Mucosa of rectum (tissue), 2 donors: ENCODE measurements around the gene ANKRD23.
"Not testable (repeated sequence)": the region's sequence is repeated elsewhere in the genome, so short reads cannot be mapped to it uniquely, and the experiment has no call there.

Experiments
- H3K27ac ChIP-seq, 2 donors: one replicate each; pipeline ENCODE4 v1.7.0; 2013; ENCODE audit warnings: inconsistent platforms in 2 of 2, low read depth in 2 of 2, low read length in 2 of 2
- H3K27me3 ChIP-seq, 2 donors: one replicate each; pipeline ENCODE4 v1.7.0; 2013; ENCODE audit warnings: low read length in 2 of 2; ENCODE audit not compliant: control insufficient read depth in 2 of 2, insufficient read depth in 2 of 2
- H3K36me3 ChIP-seq, 2 donors: one replicate each; pipeline ENCODE4 v1.7.0; 2013; ENCODE audit warnings: low read length in 2 of 2; ENCODE audit not compliant: control insufficient read depth in 2 of 2, insufficient read depth in 2 of 2
- H3K4me1 ChIP-seq, 2 donors: one replicate each; pipeline ENCODE4 v1.7.0; 2013; ENCODE audit warnings: low read length in 2 of 2, mild to moderate bottlenecking in 1 of 2; ENCODE audit not compliant: control insufficient read depth in 2 of 2, insufficient read depth in 2 of 2
- H3K4me3 ChIP-seq, 2 donors: one replicate each; pipeline ENCODE4 v1.7.0; 2013; ENCODE audit warnings: low read length in 2 of 2
- H3K9ac ChIP-seq, 2 donors: one replicate each; pipeline ENCODE4 v1.7.0; 2013; ENCODE audit warnings: low read length in 2 of 2, low read depth in 1 of 2, mild to moderate bottlenecking in 1 of 2
- H3K9me3 ChIP-seq, 2 donors: one replicate each; pipeline ENCODE4 v1.7.0; 2013; ENCODE audit warnings: low read length in 2 of 2; ENCODE audit not compliant: control insufficient read depth in 2 of 2
- donor health status: healthy.
- donor health status: Normal muscosa, but diverticular disease.

ANKRD23 gene

DNA sequence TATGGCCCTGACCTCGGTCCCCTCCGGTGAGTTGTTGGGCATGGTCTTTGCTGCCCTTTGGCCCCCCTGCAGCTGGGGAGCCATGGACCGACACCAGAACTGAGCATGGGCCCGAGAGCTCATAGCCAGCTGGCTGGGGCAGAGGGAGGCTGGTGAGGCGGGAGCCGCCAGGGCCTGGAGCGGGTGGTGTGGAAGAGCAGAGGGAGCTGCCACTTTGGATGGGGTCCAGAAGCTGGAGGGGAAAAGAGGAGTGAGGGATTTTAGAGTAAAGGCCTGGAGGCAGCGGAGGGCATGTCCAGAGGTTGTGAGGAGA is 44.2 kb downstream of the ANKRD23 start:
- H3K9ac ChIP-seq, result no peak overlapping the region
- H3K36me3 ChIP-seq, result peaks cover 44 to 53% of the 10 kb centered on the region in 2 donors
- no peaks in the 10 kb centered on the region for H3K27me3 ChIP-seq
- no peak overlapping the region for H3K4me3 ChIP-seq
- no peaks in the 10 kb centered on the region for H3K9me3 ChIP-seq
- H3K4me1 ChIP-seq, result peaks cover 0 to 4% of the 10 kb centered on the region in 2 donors
- no peak overlapping the region for H3K27ac ChIP-seq

DNA sequence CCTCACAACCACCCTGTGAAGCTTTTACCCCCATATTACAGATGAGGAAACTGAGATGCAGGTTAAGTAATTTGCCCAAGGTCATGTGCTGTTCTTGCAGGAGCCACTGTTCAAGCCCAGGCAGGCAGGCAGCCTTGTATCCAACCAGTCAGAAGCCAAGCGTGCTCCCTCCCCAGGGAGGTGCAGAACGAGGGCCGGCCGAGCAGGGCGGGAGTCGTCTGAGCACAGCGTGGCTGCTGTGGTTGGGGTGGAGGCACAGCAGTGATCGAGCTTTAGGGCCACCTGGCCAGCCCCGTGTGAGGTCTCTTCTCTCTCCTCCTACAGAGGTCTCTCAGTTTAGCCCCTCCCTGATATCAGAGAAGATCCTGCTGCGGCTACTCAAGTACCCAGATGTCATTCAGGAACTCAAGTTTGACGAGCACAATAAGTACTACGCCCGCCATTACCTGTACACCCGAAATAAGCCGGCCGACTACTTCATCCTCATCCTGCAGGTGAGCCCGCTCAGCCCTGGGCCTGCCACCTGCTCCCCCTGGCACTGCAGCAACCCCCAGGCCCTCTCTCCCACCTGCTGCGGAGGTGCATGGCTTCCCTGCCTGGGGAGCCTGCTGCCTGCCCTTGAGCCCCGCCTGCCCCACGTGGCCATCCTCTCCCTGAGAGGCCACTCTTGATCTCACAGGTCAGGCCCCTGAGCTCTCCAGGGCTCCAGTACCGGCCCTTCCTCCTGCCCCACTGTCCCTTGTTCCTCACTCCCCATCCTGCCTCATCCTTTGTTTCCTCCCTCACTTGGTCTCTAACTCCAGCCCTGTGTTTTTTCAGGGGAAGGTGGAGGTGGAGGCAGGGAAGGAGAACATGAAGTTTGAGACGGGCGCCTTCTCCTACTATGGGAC is 44.8 kb downstream of the ANKRD23 start:
- H3K36me3 ChIP-seq, result peaks cover 44 to 53% of the 10 kb centered on the region in 2 donors
- H3K4me3 ChIP-seq, result no peak overlapping the region
- H3K27me3 ChIP-seq, result no peaks in the 10 kb centered on the region
- peaks cover 0 to 4% of the 10 kb centered on the region in 2 donors for H3K4me1 ChIP-seq
- H3K27ac ChIP-seq, result no peak overlapping the region
- H3K9ac ChIP-seq, result no peak overlapping the region
- no peaks in the 10 kb centered on the region for H3K9me3 ChIP-seq

DNA sequence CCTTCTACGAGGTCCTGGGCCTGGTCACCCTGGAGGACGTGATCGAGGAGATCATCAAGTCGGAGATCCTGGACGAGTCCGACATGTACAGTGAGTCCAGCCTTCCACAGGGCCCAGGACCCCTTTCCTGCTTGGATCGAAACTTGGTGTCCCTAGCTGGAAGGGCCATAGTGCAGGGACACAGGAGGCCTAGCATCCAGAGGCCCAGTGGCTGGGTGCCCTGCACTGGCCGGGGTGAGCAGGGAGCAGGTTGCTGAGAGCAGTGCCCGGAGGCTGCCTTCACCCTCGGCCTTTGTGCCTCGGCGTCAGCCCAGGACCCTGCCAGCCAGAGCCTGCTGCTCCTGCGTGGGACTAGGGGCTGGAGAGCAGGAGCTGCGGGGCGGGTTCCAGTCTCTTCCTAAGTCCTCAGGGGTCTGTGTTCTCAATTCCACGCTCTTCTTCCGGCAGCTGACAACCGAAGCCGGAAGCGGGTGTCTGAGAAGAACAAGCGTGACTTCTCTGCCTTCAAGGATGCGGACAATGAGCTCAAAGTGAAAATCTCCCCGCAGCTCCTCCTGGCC is 46.7 kb downstream of the ANKRD23 start:
- H3K9ac ChIP-seq, result no peak overlapping the region
- no peak overlapping the region for H3K27ac ChIP-seq
- no peaks in the 10 kb centered on the region for H3K27me3 ChIP-seq
- H3K36me3 ChIP-seq, result peaks cover 36 to 43% of the 10 kb centered on the region in 2 donors
- no peaks in the 10 kb centered on the region for H3K9me3 ChIP-seq
- H3K4me1 ChIP-seq, result peaks cover 0 to 4% of the 10 kb centered on the region in 2 donors
- H3K4me3 ChIP-seq, result no peak overlapping the region

DNA sequence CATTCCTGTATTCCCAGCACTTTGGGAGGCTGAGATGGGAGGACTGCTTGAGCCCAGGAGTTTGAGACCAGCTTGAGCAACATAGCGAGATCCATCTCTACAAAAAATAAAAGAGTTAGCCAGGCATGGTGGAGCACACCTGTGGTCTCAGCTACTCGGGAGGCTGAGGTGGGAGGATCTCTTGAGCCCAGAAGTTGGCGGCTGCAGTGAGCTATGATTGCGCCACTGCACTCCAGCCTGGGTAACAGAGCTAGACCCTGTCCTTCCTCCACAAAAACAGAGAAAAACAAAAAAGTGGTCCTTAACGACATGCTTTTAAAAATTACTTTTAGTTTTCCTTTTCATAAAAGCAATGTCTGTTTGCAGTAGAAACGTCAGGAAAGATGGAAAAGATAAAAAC is 47.3 kb downstream of the ANKRD23 start:
- not testable (repeated sequence) for H3K4me1 ChIP-seq, H3K9me3 ChIP-seq, H3K27ac ChIP-seq, H3K27me3 ChIP-seq, H3K9ac ChIP-seq, H3K4me3 ChIP-seq
- H3K36me3 ChIP-seq, result peaks cover 30 to 36% of the 10 kb centered on the region in 2 donors

DNA sequence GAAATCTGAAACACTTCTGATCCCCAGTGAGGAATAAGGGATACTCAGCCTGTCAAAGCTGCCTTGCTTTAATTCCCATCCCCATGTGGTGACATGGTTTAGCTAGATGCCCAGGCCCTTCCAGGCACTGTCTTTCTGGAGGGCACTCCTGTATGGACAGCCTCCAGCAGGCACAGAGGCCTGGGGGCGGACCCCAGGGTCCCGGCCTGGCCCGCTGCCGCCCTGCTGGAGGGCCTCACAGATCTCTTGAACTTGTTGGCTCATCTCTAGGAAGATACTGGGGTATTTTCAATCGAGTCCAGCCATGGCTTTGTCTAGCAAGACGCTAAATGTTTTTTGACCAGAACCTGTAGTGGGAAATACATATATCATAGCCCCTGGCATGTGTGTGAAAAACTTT is 48.7 kb downstream of the ANKRD23 start:
- Histone ChIP-seq H3K4me3 (no peak overlapping the region), H3K36me3 (peaks cover 26 to 27% of the 10 kb centered on the region in 2 donors), H3K4me1 (no peaks in the 10 kb centered on the region), H3K9ac (no peak overlapping the region), H3K9me3 (no peaks in the 10 kb centered on the region), H3K27me3 (no peaks in the 10 kb centered on the region), H3K27ac (no peak overlapping the region)

DNA sequence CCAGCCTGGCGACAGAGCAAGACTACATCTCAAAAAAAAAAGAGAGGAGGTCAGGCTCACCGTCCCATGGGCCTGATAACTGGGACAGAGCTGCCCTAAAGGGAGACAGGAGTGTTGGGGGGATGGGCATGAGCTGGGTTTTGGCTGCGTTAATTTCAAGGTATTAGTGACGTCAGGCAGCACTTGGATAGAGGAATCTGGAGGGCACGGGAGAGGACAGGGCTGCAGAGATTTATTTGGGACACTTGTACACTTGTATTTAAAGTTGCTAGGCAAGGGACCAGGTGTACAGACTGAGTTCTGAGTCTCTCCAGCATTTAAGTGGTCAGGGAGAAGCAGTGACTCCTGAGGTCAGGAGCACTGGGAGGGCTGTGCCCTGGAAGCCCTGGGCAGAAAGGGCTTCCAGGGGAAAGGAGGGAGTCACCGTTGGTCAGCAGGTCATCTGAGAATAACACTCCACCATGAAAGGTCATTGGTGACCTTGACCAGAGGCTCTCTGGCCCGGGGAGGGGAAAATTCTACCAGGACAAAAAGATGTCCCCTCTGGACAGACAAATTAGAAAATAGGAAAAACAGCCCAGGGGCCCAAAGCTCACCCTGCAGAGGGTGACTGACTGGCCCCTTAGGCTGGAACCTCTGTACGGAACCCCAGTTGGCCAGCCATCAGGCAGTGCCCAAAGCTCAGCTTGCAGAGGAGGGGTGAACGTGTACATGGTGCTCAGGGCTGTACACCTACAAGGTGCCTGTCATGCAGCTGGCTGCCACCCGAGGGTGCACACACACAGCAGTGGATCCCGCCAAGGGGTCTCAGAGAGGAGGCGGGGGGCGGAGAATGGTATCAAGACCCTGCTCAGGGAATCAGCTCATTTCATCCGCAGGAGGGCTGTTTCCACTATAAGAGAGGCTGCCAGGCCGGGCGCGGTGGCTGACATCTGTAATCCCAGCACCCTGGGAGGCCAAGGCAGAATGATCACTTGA is 50.8 kb downstream of the ANKRD23 start:
- H3K9me3 ChIP-seq, result no peaks in the 10 kb centered on the region
- H3K27ac ChIP-seq, result no peak overlapping the region
- H3K4me1 ChIP-seq, result peaks cover 10 to 13% of the 10 kb centered on the region in 2 donors
- H3K36me3 ChIP-seq, result peaks cover 8% of the 10 kb centered on the region in 2 donors
- H3K4me3 ChIP-seq, result no peak overlapping the region
- no peaks in the 10 kb centered on the region for H3K27me3 ChIP-seq
- H3K9ac ChIP-seq, result no peak overlapping the region

DNA sequence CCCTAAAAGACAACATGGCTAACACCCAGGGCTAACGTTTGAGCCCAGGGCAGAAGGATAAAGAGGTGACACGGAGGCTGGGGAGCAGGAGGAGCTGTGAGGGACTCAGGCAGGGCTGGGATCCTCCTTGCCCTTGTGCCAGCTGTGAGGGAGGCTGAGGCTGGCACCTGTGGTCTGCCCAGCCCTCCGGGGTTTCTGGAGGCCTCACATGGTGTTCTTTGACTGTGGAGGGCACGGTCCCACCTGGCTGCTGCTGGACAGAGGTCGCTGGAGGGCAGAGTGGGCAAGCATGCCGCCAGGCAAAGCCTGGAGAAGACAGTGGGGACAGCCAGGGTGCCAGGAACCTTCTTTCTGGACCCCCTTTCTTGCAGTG is 54.6 kb downstream of the ANKRD23 start:
- H3K9me3 ChIP-seq, result no peaks in the 10 kb centered on the region
- peak overlapping the region; percentile 8 to 21 for H3K4me3 ChIP-seq
- H3K27ac ChIP-seq, result peak overlapping the region; percentile 95 to 98
- peaks cover 30 to 43% of the 10 kb centered on the region in 2 donors for H3K4me1 ChIP-seq
- H3K27me3 ChIP-seq, result no peaks in the 10 kb centered on the region
- H3K36me3 ChIP-seq, result no peaks in the 10 kb centered on the region
- H3K9ac ChIP-seq, result peak overlapping the region; percentile 3 to 71

DNA sequence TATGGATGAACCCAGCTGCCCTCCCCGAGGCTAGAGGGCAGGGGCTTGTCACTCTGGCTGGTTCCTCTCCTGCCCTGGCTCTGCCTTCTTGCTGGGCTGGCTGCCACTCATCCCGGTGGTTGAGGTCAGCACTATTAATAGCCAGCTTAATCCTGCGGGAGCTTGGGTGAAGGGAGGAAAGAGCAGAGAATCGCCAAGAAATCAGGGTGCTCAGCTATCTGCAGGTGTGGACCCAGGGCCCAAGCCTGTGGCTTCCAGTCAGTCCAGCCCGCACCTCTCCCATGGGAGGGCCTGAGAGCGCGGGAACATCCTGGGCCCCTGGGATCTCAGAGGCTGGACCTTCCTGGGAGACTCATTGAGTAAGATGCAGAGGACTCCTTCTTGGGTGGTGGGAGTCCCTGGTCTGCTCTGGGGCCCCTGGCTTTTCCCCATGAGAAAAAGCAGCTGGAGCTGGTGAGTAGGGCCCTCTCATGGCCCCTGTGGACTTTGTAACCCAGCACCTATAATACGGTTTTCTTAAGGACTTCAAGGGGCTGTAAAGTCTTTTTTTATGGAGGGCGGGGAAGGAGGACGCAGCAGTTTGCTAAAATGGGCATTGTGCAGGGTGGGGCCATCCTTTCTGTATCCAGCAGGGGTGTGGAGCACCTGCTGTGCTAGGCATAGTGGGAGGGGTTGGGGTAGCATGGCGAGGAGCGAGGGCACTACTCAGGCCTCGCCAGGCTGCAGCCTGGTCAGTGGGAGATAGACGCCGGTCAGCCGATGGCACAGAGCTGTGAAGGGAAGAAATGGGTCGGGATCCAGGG is 55.2 kb downstream of the ANKRD23 start:
- Histone ChIP-seq H3K9me3 (no peaks in the 10 kb centered on the region), H3K36me3 (no peaks in the 10 kb centered on the region), H3K27ac (peak overlapping the region; percentile 95 to 98), H3K27me3 (no peaks in the 10 kb centered on the region), H3K4me1 (peaks cover 30 to 45% of the 10 kb centered on the region in 2 donors), H3K9ac (peak overlapping the region; percentile 49 to 77), H3K4me3 (peak overlapping the region; percentile 17 to 50)
